HG03575 (cell line): ENCODE measurements around the gene ZSCAN1.

Experiments used
- ATAC-seq: cut with Tn5 transposase; IDR thresholded peaks from one replicate; pipeline ENCODE4 v1.9.1; 2021; ENCODE audit not compliant: unreplicated experiment, insufficient number of reproducible peaks, low FRiP score; ENCODE audit errors: extremely low read depth

The ZSCAN1 gene

DNA sequence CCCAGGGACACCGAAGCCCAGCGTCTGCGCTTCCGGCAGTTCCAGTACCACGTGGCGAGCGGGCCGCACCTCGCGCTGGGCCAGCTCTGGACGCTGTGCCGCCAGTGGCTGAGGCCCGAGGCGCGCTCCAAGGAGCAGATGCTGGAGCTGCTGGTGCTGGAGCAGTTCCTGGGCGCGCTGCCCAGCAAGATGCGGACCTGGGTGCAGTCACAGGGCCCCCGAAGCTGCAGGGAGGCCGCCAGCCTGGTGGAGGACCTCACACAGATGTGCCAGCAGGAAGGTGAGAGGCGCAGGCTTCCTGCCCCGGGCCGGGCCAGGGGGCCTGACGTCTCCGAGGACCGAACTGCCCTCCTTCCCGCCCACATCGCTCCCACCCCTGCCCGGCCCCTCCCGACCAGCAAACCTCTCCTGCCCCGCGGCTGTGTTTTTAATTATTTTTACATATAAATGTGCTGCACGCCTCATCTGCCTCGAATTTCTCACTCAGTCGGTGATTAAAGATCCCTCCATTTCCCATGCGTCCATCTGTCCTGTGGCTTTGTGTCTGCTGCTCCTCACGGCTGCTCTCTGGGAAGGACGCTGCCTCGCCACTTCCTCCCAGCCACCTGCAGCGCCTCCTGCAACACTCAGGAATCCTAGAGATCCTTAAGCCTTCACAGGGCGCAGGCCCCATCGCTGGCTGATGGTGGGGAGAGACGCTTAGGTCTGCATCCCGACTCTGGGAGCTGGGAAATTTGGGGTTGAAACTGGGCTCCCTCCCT, 4.3 kb downstream of the ZSCAN1 start:
- ATAC-seq = no peak

DNA sequence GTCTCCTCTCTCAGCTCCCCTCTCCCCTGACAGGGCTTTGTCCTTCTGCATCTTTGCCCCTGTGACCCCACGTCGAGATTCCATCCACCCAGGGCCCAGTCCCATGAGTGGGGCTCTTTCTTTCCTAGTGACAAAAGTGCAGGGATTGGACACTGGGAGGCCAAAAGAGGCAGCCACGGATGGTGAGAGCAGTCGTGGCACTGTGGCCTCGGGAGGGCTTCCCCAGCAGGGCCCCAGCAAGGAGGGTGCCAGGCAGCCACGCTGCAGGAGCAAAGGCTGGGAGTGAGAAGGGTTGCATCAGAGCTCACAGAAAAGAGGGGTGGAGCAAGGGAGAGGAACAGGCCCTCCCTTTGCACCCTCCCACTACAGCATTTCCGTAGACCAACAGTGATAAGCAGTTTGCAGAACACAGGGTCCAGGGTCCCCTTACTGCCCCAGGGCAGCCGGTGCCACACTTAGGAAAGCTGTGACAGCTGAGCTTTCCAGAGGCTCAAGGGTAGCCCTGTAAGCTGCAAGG, 4.9 kb downstream of the ZSCAN1 start:
- ATAC-seq = no peak

DNA sequence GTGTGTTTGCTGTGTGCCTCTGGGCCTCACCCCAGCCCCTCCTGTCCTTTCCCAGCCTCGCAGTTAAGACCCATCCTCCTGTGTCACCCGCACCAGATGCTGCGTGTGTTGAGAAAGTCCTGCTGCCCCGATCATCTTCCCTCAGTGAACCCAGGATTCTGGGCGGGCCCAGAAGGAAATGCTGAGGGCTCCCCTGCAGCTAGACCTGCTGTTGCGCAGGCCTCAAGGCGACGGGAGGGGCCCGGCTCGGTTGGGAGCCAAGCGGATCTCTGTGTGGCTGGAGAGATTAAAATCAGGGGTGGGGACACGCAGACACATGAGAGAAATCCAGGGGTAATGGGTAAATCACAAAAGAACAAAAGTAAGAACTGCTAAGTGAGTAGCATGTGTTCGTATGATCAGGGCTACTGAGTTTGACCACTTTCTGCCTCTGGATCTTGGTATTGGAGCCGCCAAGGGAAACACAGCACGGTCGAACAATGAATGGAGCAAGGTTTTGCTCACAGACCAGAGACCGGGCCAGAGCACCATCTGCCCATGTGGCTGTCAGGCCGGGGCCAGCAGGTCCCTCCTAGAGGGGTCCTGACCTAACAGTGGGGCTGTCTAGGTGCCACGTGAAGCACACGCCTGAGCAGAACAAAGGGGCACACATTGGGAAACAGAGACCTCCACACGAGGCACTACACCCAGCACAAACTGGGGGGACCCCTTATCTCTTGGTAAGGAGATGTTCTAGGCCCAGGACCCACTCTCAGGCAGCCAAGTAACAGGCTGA, 7.1 kb downstream of the ZSCAN1 start:
- ATAC-seq = no peak

DNA sequence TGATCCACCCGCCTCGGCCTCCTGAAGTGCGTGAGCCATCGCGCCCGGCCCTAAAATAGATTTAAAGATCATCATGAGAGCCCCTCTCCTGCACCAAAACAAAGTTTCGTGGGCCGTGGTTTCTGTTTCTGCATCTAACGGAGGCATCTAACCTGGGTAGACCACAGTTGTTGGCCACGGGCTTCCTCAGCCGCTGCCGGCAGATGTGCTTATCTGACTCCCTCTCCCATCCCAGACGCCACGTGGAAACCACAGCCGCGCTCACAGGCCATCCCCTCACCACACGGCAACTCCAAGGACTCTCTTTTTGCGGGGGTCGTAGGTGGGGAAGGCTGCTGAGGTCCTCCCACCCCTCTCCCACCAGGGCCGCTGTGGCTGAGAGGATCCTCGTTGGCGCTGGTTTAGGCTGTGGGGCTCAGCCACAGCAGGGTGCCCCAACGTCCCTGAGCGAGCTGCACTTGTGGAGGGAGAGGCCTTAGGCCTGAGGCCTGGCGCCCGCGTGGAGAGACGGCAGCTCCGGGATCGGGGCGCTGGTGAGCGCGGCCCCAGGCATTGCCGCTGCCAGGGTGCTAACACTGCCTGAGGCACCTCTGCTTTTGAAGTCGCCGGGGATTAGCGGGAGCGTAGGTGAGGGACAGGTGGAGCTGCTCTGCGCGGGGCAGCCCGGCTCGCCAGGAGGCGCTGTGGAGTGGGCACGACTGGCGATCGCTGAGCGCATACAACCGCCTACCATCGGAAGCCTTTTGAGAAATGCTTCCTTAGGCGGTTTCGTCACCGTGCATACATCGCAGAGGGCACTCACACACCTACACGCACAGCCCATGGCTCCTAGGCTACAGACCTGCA, 8.9 kb downstream of the ZSCAN1 start:
- ATAC-seq = no peak

DNA sequence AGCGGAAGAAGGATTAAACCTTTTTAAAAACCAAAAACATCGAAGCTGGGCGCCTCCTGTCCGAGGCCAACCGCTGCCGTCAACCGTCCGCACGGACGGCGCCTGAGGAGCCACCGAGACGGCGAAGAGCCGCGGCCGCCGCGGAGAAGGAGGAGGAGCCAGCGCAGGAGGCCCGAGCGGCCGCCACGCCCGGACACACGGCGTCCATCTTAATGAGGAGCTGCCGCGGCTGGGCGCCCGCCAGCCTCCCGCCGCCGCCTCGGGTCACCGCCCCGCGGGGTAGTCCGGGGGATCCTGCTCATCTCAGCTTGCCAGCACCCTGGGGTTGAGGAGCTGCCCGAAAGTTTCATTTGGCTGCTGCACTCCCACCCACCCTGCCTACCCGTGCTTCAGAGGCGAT, 10.6 kb downstream of the ZSCAN1 start:
- ATAC-seq = no peak

DNA sequence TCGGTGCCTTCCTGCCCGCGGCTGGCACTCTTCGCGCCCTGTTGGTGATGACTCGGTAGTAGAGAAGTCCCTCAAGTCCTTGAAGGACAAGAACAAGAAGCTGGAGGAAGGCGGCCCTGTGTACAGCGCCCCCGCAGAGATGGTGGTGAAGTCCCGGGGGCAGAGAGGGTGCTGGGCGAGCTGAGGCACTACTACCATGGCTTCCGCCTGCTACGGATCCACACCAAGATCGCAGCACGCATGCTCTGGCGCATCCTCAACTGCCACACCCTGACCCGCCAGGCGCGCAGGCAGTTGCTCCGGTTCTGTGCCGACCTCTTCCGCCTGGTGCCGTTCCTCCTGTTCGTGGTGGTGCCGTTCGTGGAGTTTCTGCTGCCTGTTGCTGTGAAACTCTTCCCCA, 11.1 kb downstream of the ZSCAN1 start:
- ATAC-seq = no peak

DNA sequence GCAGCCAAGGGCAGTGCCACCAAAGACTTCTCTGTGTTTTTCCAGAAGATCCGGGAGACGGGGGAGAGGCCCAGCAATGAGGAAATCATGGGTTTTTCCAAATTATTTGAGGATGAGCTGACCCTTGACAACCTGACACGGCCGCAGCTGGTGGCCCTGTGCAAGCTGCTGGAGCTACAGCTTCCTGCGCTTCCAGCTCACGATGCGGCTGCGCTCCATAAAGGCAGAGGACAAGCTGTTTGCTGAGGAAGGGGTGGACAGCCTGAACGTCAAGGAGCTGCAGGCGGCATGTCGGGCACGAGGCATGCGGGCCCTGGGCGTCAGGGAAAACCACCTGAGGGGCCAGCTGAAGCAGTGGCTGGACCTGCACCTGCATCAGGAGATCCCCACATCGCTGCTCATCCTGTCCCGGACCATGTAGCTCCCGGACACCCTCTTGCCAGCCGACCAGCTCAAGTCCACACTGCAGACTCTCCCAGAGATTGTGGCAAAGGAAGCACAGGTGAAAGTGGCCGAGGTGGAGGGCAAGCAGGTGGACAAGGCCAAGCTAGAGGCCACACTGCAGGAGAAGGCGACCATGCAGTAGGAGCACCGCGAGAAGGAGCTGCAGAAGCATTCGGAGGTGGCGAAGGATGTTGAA, 11.7 kb downstream of the ZSCAN1 start:
- no peak for ATAC-seq

DNA sequence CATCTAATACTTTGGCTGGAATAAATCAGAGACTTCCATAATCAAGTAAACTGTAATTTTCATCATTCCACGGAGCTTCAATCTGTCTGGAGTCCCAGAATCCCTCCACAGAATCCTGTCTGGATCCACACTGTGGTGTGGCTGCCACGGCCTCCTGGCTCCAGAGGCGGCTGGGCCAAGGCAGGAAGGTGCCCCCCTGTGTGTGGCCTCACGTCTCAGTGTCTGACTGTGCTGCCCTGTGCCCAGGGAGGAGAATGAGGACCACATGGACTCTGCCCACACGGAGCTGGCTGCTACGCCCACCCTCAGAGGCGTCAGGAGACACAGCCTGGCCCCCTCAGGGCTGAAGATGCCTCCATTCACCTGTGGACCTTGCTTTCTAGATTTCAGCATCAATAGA, 13.0 kb downstream of the ZSCAN1 start:
- ATAC-seq = no peak

DNA sequence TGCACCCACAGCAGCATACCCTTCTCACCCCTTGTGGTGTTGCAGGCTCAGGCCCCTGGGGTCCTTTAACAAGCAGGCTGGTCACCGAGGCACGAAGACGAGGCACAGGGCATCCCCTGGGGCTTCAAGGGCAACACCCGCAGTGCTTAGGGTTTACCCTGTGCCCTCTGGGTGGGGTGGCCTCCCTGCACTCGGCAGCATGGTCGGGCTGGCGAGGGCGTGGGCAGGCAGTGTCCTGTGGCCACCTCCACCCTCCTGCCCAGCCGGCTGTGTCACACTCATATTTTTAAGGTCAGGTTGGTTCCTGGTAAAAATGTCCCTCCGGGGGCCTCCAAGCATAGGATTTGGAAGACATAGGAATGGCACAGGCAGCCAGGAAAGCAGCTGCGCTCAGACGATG, 13.8 kb downstream of the ZSCAN1 start:
- no peak for ATAC-seq

DNA sequence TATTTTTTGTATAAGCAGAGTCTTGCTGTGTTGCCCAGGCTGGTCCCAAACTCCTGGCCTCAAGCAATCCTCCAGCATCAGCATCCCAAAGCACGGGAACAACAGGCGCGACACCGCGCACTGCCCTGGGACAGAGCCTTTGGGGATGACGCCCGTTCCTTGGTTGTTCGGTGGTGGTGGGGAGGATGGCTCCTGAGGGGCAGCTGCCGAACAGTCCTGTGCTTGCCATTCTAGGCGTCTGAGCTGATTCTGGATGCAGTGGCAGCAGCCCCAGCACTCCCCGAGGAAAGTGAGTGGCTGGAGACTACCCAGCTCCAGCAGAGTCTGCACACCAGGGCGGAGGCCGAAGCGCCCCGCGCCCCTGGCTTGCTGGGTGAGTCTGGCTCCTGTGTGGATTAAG, 18.4 kb downstream of the ZSCAN1 start:
- no peak for ATAC-seq

DNA sequence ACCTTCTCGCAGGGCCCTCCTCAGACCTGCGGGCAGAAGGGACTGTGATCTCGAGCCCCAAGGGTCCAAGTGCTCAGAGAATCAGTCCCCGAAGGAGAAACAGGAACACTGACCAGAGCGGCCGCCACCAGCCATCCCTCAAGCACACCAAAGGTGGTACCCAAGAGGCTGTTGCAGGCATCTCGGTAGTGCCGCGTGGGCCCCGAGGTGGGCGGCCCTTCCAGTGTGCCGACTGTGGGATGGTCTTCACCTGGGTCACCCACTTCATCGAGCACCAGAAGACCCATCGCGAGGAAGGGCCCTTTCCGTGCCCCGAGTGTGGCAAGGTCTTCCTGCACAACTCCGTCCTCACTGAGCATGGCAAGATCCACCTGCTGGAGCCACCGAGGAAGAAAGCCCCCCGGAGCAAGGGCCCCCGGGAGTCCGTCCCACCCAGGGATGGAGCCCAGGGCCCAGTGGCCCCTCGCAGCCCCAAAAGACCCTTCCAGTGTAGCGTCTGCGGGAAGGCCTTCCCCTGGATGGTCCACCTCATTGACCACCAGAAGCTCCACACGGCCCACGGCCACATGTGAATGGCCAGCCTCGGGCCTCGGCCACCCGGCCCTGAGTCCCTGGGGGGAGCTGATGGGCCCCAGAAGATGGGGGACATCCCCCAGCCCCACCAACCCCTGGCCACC, 19.8 kb downstream of the ZSCAN1 start:
- ATAC-seq = no peak

DNA sequence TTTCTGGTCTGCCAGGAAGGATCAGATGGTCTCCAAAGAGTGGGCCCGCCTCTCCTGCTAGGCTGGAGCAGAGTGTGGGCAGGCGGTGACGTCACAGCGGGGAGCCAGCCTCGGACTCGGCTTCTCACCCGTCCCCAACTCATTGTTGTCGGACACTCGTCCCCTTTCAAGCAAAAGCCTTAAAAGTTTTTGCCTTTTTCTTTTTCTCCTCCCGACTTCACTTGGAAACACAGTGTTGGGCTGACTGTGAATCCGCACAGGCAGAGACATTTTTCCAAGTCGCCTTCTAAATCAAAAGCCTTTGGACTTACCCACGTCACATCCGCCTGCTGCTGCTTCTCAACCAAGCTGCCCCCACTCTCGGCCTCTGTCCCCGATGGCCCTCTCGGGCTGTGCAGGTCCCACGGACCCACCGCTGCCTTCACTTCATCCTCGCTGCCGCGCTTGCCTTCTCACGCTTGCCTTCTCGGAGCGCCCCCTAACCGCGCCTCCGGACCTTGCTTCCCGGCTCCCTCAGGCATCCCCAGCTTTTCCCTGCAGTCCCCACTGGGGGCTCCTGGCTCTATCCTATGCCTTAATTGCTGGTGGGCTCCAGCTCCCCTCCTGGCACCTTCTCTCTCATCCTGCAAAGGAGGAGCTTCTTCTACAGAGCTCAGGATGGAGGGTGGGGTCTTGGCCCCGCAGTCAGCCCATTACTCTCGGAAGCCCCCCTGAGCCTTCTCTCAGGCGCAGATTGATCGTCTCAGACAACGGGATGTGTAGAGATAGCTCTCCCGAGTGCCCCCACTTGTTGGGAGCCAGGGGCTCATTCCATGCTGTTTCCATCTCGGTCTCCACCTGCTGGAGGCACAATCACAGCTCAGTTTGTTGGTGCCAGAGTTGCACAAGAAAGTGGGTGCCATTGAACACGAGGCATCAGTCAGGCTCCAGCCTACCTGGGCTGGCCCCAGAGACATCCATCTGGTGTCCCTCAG, 21.4 kb downstream of the ZSCAN1 start:
- no peak for ATAC-seq

DNA sequence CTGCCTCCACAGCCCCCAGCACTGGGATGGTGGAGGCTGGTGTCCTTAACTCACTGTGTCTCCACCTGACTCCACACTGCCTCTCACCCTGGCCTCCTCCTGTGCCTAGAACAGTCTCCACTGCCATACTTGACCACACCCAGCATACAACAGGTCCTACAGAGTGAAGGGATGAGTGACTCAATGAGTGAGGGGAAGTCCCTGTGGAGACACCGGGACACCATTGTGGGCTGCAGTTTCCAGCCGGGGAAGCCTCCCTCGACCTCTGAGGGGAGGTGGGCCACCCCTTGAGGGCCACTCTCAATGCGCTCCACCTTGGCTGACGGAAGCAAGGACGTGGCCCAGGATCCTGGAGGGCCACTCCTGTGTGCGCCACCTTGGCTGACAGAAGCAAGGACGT, 22.4 kb downstream of the ZSCAN1 start:
- ATAC-seq = no peak

DNA sequence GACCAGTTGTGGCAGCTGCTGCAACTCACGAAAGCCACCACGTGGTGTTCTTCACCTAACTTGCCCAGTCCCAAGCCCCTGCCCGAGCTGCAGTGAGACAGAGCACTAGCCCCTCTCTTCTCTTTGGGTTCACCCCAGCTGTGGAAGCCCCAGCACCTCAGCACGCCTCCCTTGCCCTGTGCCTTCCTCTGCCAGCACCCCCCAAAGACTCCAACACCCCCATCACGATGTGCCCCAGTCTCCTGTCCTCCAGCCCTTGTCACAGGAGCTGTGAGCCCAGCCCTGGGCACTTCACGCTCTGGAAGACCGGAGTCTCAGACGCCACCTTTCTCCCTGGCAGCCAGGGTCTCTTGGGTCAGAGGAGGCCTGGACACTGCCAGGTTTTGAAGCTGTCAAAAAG, 23.0 kb downstream of the ZSCAN1 start:
- no peak for ATAC-seq

DNA sequence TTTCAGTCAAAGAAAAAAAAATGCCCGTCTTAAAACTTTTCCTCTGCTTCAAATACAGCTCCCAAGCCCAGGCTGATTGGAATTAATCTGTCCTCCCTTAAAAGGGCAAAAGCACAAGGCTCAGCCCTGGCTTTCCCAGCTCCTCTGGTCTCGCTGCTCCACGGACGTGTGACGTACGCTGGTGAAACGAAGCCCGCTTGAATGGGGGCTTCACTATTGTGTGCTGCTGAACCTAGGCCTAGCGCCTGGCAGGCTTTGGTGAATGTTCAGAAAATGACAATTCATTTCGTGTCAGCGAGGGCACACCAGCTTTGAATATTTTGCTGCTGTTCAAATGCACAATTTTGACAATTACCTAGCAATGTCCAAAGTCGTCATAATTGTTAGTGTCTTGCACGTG, 24.6 kb downstream of the ZSCAN1 start:
- ATAC-seq = no peak

DNA sequence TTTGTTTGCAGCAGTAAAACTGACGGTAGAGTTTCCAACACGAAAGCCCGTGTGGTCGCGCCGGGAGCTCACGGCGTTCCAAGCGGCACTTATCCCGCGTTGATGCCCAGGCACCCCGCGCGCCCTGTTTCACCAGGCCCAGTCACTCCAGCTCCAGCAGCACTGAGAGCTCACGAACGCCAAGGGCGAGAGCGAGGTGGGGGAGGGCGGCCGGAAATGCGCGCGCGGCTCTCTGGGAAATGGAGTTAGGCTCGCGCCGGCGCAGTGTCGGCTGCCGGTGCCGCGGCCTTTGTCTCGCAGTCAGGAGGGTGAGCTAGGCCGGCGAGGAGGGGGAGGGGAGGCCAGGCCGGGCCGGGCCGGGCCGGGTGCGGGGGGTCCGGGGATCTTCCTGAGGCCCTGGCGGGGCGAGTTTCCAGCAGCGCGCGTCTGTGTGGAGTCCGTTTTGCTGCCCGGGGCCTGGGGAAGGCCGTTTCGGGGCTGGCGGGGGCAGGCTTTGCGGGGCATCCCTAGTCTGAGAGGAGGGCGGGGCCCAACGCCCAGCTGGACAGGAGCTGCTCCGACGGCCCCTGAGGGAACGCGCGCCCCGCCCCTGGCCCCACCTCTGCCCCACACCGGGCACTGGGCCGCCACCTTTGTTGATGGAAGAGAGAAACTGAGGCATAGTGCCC, 25.3 kb downstream of the ZSCAN1 start, which contains the start of gene ZNF135:
ZNF135 (plus strand) TSS at position 280 of the 668 bp plus-strand sequence. CDS start 721 bp downstream, outside the sequence.
- no peak for ATAC-seq

DNA sequence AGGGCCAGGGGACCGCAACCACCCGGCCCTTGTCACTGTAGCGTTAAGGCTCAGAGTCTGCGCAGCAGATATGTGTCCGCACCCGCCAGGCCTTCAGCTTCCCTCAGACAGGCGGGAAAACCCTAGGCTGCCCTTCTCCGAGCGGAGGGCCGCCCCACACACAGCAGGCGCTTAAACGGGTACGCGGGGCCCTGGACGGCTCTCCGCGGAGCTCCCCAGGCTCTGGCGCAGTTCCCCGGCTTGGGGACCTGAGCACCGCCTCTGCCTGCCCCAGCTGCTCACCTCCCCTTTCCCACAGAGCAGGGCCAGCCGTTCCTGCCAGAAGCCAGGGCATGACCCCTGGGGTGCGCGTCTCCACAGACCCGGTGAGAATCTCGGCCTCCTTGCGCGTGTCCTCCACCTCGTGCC, 25.9 kb downstream of the ZSCAN1 start:
- ATAC-seq = no peak
